ENCODE results near the gene OST4.

- TF ChIP-seq CTCF (IDR thresholded peaks at IDR 0.05) (no peak), POLR2A (IDR thresholded peaks at IDR 0.05) (no peak)
Observed at GRCh38 chr2:27082773-27083409, 11.4 kb upstream of the OST4 start.

Measured in suprapubic skin (tissue), 3 donors.